Measurements from ENCODE around the gene FGF4.

DNA sequence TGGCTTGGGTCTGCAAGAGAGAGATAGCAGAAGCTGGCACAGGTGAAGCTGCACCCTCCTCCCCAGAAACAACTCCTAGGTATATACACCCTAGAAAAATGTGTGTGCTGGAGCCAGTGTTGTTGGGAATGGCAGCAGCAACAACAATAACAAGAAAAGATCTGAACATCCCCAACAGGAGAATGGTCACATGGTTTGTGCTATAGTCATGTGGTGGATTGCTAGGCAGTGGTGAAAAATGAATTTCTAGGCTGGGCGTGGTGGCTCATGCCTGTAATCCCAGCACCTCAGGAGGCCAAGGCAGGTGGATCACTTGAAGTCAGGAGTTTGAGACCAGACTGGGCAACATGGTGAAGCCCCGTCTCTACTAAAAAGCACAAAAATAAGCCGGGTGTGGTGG, 40.3 kb downstream of the FGF4 start:
- TF ChIP-seq, protein P1, sequence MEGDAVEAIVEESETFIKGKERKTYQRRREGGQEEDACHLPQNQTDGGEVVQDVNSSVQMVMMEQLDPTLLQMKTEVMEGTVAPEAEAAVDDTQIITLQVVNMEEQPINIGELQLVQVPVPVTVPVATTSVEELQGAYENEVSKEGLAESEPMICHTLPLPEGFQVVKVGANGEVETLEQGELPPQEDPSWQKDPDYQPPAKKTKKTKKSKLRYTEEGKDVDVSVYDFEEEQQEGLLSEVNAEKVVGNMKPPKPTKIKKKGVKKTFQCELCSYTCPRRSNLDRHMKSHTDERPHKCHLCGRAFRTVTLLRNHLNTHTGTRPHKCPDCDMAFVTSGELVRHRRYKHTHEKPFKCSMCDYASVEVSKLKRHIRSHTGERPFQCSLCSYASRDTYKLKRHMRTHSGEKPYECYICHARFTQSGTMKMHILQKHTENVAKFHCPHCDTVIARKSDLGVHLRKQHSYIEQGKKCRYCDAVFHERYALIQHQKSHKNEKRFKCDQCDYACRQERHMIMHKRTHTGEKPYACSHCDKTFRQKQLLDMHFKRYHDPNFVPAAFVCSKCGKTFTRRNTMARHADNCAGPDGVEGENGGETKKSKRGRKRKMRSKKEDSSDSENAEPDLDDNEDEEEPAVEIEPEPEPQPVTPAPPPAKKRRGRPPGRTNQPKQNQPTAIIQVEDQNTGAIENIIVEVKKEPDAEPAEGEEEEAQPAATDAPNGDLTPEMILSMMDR (IDR thresholded peaks at IDR 0.05; ENCODE audit: borderline replicate concordance, extremely low read depth, low read length, poor library complexity, severe bottlenecking), result no peak
- no peak for TF ChIP-seq EZH2 (IDR thresholded peaks at IDR 0.05; ENCODE audit: borderline replicate concordance, low read depth, low read length, severe bottlenecking)

All from DND-41 (cell line).